GM23248 (cell line): ENCODE results near the gene OR6B1.

ENCODE experiments used
- EZH2 ChIP-seq: fragments of 200-600 bp; sonication (generic); IDR thresholded peaks from 2 replicates; pipeline ENCODE4 v1.6.1; 2018; ENCODE audit warnings: antibody characterized with exemption, mild to moderate bottlenecking; ENCODE audit not compliant: insufficient read depth, poor library complexity, severe bottlenecking
- EZH2phosphoT487 ChIP-seq: fragments of 200-600 bp; sonication (generic); IDR thresholded peaks from 2 replicates; pipeline ENCODE4 v1.6.1; 2018; ENCODE audit warnings: antibody characterized with exemption, moderate library complexity, mild to moderate bottlenecking, low read depth; ENCODE audit not compliant: insufficient read depth

- TF ChIP-seq EZH2 (no peak), EZH2phosphoT487 (no peak)
Measured at GRCh38 chr7:144049491-144049890, 49.4 kb downstream of the OR6B1 start.
